SK-N-DZ (cell line): ENCODE results near the gene SLC25A15.
A peak's percentile ranks its signal among the peaks of the same experiment; 100 is the strongest.
"Not testable (repeated sequence)": the region's sequence is repeated elsewhere in the genome, so short reads cannot be mapped to it uniquely, and the experiment has no call there.

Experiments
- DNase-seq: peaks from one replicate; pipeline ENCODE4 v3.0.0-alpha.2; 2015; ENCODE audit warnings: low spot score

Gene SLC25A15

GRCh38 chr13:40781717-40782116 lies 7.7 kb upstream of the SLC25A15 start:
- DNase-seq: no peak

- not testable (repeated sequence) for DNase-seq
Observed at GRCh38 chr13:40782971-40783370, 6.4 kb upstream of the SLC25A15 start.

- no peak for DNase-seq
Observed at GRCh38 chr13:40784540-40784939, 4.9 kb upstream of the SLC25A15 start.

GRCh38 chr13:40786568-40786996 lies 2.8 kb upstream of the SLC25A15 start:
- DNase-seq: no peak

- DNase-seq: no peak
Observed at GRCh38 chr13:40787062-40787461, 2.3 kb upstream of the SLC25A15 start.

- not testable (repeated sequence) for DNase-seq
Observed at GRCh38 chr13:40788540-40789274, 704 bp upstream of the SLC25A15 start.

- DNase-seq: peak; percentile 47
Observed at GRCh38 chr13:40790154-40790616, 774 bp downstream of the SLC25A15 start.

GRCh38 chr13:40792284-40793051 lies 3.1 kb downstream of the SLC25A15 start:
- DNase-seq: no peak

GRCh38 chr13:40793339-40793738 lies 3.9 kb downstream of the SLC25A15 start:
- DNase-seq: no peak

- DNase-seq: no peak
Observed at GRCh38 chr13:40794414-40795368, 5.3 kb downstream of the SLC25A15 start.

- no peak for DNase-seq
Observed at GRCh38 chr13:40796649-40797048, 7.2 kb downstream of the SLC25A15 start.

- DNase-seq: no peak
Observed at GRCh38 chr13:40798380-40798779, 9.0 kb downstream of the SLC25A15 start.

GRCh38 chr13:40799508-40799907 lies 10.1 kb downstream of the SLC25A15 start:
- DNase-seq: no peak

- no peak for DNase-seq
Observed at GRCh38 chr13:40800559-40800958, 11.1 kb downstream of the SLC25A15 start.

- DNase-seq: no peak
Observed at GRCh38 chr13:40801255-40802217, 12.1 kb downstream of the SLC25A15 start.

- no peak for DNase-seq
Observed at GRCh38 chr13:40803316-40803715, 13.9 kb downstream of the SLC25A15 start.

- no peak for DNase-seq
Observed at GRCh38 chr13:40806241-40806640, 16.8 kb downstream of the SLC25A15 start.

- no peak for DNase-seq
Observed at GRCh38 chr13:40809471-40809870, 20.1 kb downstream of the SLC25A15 start.

GRCh38 chr13:40812102-40812501 lies 22.7 kb downstream of the SLC25A15 start:
- no peak for DNase-seq

- DNase-seq: no peak
Observed at GRCh38 chr13:40812724-40813445, 23.5 kb downstream of the SLC25A15 start.
